SKM-1 treated with dmso at 0.1 percent for 144 hours (cell line): ENCODE data around the gene AHDC1.

Experiments used
- DNase-seq: peaks from one replicate; lab custom pipeline; 2025; ENCODE audit not compliant: unreplicated experiment; lab: John Stamatoyannopoulos, UW

Gene AHDC1

GRCh38 chr1:27599605-27600497 is 4.1 kb downstream of the AHDC1 start:
- no peak for DNase-seq

- no peak for DNase-seq
Measured at GRCh38 chr1:27598902-27599528, 4.9 kb downstream of the AHDC1 start.

GRCh38 chr1:27598295-27598687 is 5.7 kb downstream of the AHDC1 start:
- DNase-seq = no peak

DNA sequence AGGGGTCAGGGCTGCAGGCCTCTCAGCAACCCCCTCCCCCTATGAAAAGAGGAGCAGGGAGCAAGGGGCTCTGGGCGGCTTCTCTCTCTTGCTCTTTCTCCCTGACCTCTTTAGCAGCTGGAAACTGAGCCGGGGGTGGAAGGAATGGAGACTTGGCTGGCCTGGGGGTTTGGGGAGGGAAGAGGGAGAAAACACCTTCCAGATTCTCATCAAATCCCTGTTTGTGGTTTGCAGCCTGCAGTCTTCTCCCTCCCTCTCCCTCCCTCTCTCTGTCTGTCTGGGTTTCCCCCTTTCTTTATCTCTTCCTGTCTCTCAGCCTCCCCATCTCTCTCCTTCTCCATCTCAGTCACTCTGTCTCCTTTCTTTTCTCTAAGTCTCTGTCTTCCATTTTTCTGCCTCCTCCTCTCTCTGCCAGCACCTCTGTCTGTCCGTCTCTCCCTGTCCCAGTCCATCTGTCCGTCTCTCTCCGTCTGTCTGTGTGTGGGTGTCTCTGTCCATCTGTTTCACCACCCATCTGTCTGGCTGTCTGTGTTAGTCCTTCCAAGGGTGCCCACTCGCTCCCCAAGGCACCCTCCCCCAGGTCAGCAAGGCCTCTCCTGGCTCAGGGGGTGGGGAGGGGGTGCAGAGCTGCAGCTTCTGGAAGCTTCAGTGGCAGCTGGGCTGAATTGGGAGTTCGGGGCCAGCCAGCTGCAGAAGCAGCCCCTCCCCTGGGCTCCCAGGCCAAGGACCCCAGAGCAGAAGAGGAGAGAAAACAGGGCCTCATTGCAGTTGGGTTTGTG is 6.2 kb downstream of the AHDC1 start:
- no peak for DNase-seq

DNA sequence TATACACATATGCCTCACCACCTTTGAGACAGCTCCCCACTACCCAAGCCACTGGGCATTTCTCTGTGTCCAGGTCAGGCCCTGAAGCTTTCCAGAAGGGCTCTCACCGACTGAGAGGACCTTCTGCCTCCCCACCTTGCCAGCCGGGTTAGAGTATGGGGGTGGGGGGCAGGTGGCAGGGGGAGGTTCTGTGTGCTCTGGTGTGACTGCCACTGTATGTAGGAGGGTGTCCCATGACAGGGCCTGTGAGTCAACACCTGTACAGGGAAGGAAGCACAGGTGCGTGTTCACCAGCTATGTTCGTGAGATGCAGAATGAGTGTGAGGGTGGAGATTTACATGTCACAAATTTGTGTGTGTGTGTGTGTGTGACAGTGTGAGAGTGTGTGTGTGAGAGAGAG is 7.0 kb downstream of the AHDC1 start:
- no peak for DNase-seq

DNA sequence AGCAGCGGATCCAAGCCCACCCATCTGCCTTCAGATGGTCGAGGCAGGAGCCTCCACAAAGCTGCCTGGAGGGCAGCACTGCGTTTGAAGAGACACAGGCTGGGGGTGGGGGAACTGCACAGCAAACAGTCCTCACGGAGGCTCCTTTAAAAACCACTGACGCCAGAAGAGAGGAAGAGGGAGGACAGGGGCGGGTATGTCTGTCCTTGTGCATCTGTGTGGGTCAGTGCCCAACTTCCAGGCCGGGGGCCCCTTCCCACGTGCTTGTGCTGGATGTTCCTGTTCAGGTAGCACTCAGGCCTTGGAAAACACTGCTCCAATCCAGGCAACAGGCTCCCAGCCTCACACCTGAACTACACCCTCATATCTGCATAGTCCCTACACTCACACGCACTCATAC is 7.7 kb downstream of the AHDC1 start:
- no peak for DNase-seq

DNA sequence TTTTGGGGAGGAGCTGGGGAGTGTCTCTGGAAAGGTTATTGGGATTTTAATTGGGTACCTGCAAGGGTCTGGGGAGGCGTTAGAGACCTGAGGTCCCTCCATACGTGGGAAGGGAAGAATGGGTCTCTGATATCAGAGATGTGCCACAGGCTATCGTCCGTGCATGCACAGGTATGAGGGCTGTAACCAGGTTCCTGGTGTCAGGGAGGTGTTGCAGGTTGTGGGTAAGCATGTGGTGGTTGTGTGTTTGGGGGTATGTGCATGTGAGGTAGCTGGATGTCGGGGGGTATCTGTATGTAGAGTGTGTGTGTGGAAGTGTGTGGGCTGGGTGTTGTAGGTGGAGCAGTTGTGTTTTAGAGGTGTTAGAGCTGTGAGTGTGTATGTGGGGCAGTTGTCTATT is 8.3 kb downstream of the AHDC1 start:
- no peak for DNase-seq

DNA sequence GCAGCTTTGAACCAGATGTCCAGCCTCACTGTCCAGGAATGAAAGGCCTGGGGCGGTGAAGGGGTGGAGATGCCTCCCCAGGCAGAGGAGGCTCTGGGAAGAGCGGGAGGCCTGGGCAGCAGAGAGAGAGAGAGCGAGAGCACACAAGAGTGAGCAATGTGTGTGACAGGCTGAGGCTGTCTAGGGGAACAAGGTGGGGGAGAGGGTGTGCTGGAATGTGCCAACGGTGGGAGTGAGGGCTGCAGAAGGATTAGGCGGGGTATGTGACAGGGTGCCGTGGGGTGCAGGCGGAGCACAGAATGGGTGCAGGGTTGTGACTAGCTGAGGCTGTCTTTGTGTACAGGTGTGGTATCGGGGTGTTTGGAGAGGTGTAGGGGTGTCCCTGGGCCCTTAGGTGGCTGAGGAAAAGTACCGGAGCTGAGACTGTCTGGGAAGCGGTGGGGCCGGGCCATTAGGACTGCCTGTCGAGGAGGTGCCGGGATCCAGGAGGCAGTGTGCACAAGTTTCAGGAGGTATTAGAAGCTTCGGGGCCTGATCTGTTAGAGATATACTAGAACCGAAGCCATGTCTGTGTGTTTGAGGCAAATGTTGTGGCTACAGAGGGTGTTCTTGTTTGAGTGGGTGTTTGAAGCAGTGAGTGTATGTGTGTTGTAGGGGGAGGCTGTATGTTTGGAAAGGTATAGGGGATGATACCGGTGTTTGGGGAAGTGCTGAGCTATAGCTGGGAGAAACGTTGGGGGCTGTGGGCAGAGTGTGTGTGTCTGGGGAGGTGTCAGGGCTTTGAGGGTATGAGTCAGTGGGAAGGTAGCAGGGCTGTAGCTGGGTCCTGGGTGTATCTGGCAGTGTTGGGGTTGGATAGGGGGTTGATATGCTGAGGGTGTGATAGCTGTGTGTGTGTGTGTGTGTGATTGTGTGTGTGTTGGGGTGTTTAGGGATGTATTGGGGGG is 9.1 kb downstream of the AHDC1 start:
- no peak for DNase-seq

DNA sequence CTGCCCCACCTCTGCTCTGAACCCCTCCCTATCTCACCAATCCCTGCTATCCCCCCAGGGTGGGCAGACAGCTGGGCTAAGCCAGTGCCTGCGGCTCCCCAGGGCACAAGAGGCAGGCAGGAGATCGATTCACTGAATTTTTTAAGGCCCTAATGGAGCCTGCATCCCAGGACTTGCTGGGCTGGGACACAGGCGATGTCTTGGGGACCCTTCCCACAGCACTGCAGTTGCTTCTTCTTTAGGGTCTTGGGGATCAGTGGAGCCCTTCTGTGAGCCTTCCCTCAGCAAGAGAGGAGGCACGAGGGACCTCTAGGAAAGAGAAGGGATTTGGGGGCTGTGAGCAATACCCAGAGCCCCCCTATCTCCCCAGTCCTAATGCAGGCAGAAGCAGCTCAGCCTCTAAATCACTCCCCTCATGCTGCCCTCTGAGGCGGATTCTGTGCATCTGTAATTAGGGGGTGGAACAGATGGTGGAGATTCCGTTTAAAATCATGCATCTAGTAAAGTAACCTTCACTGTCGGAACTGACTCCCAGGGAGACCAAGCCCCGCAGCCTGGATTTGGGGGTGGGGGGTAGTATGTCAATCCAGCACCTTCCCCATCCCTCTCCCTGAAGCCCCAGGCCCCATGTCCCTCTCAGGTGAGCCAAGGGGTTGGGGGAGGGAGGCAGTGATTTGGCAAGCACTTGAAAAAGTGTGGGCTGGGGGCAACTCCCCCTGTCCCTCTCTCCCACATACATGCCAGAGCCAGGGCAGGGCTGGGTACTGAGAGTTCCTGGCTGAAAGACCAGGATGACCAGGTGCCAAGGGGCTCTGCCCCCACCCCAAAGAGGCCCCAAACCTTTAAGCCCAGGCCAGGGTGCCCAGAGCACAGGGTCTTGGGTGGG is 10.0 kb downstream of the AHDC1 start:
- no peak for DNase-seq

DNA sequence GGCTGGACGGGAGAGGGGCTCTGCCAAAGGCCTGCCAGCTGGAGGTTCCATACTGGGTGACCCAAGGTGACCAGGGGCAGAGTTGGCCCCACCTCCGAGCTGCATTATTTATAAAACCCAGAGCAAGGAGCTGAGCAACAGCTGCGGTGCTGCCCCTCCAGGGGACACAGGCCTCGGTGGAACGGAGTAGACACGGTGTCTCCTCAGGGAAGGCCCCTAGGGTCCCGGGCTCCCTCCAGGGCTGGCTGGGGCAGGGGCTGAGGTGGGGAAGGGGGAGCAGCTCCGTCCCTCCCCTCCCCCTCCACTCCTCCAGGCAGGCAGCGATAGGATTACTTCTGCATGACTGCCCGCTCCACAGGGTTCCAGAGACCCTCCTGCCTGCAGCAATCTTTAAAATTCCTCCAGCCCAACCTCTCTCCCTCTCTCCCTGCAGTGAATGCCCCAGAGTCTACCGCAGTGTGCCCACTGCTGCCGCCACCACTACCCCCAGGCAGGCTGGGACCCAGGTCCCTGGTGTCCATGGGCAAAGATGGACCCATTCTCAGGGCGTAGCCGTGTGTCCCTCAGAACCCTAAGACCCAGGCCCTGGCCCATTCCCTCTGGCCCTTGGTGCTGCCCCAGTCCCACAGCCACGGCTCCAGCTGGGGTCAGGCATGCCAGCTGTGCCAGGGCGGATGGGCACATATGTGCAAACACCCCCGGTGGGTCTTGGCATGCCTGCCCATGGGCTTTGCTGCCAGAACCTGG is 10.8 kb downstream of the AHDC1 start:
- no peak for DNase-seq

DNA sequence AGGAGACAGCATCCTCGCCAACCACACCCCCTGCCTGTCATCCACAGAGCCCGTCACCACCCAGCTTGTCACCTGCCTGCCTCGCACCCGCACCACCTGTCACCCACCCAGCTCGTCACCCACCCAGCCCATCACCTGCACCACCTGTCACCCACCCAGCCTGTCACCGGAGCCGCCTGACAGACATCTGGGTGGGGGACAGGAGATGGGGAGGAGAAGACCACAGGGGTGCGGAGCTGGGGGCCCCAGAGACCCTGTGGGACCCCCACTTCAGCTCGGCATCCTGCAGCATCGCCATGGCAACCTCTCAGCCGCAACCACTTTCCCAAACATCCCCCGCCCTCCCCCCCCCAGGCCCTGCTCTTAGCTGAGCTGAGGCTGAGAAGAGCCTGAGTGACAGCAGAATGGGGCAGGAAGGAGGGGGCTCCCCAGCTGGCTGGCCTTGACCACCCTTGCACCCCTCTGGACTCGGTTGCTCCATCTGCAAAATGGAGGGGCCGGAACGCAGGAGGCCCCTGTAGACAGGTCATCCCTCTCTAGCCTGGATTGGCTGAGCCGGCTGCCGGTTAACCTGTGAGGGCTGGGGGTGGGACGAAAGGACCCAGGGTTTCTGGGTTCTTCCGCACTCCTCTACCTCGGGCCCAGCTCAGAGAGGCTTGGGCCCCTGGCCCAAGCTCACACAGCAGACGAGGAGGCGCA is 11.6 kb downstream of the AHDC1 start:
- DNase-seq = no peak

DNA sequence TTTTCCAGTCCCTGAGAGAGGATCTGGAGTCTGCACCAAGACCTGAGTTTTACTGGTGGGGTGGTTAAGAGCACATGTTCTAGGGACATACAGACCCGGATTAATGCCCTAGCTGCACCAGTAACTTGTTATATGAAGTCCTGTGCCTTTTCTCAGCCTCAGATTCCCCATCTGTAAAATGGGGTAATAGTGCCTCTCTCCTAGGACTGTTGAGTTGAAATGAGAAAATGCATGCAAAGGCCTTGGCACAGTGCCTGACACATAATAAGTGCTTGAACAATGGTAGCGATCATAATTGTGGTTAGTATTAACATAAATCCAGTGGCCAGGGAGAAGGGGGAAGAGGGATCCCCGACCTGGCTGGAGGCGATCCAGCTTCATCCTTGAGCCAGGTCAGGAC is 12.3 kb downstream of the AHDC1 start:
- DNase-seq = no peak

- no peak for DNase-seq
Measured at GRCh38 chr1:27590917-27591508, 12.9 kb downstream of the AHDC1 start.

GRCh38 chr1:27589841-27590426 is 14.0 kb downstream of the AHDC1 start:
- no peak for DNase-seq

- DNase-seq = no peak
Measured at GRCh38 chr1:27589441-27589840, 14.5 kb downstream of the AHDC1 start.

GRCh38 chr1:27588256-27589232 is 15.4 kb downstream of the AHDC1 start:
- no peak for DNase-seq
